WERI-Rb-1 (cell line): Measurements from ENCODE around the gene ARIH1.
A peak's percentile ranks its signal among the peaks of the same experiment; 100 is the strongest.
"Not testable (repeated sequence)": the region's sequence is repeated elsewhere in the genome, so short reads cannot be mapped to it uniquely, and the experiment has no call there.

Source experiments
- DNase-seq: peaks from one replicate; pipeline ENCODE4 v3.0.0-alpha.2; 2020
- H3K27ac ChIP-seq: fragments of 250-450 bp; sonication (Bioruptor Pico); 2 replicates; pipeline ENCODE4 v1.5.1; 2020; ENCODE audit warnings: mild to moderate bottlenecking, moderate library complexity
- H3K27me3 ChIP-seq: fragments of 250-450 bp; sonication (Bioruptor Pico); 2 replicates; pipeline ENCODE4 v1.5.1; 2021; ENCODE audit warnings: mild to moderate bottlenecking, low read depth, moderate library complexity; ENCODE audit not compliant: insufficient read depth, severe bottlenecking
- H3K36me3 ChIP-seq: fragments of 250-450 bp; sonication (Bioruptor Pico); 2 replicates; pipeline ENCODE4 v1.5.1; 2020; ENCODE audit warnings: mild to moderate bottlenecking, moderate library complexity
- H3K4me3 ChIP-seq: 2 replicates; pipeline ENCODE4 v1.5.1; 2011; ENCODE audit warnings: low read depth, mild to moderate bottlenecking, control low read depth, low read length
- H3K9me3 ChIP-seq: fragments of 250-450 bp; sonication (Bioruptor Pico); 2 replicates; pipeline ENCODE4 v1.5.1; 2021; ENCODE audit warnings: mild to moderate bottlenecking, moderate library complexity; ENCODE audit not compliant: severe bottlenecking
- TF ChIP-seq, protein P1 (sequence below): IDR thresholded peaks from 2 replicates; pipeline ENCODE4 v1.5.1; 2011; ENCODE audit warnings: low read depth, mild to moderate bottlenecking, control low read depth, inconsistent platforms, low read length

The ARIH1 gene

DNA sequence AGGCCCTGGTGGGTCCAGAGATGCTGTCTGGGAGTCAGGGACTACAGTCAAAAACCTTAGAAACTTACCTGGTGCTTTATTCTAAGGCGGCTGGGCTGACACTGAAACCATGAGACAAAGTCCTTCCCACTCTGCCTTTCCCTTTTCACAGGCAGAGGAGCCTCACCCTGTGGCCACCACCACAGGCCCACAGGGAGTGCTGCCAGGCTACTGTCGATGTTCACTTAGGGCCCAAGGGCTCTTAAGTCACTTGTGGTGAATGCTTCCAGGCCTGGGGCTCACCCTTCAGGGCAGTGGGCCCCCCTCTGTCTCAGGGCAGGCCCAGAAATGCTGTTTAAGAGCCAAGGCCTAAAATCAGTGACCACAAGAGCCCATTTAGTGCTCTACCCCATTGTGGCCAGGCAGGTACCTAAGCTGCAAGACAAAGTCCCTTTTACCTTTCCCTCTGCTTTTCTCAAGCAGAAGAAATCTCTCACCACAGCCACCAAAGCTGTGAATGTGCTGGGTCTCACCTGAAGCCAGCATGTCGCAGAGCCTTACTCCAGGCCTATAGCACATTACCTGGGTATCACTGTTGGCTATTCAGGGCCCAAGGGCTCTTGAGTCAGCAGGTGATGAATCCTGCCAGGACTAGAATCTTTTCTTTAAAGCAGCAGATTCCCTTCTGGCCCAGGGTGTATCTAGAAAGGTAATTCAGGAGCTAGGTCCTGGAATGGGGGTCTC lies 140.8 kb downstream of the ARIH1 start:
- Histone ChIP-seq H3K27ac (no peak overlapping the region), H3K4me3 (no peak overlapping the region), H3K36me3 (no peaks in the 10 kb centered on the region), H3K9me3 (no peaks in the 10 kb centered on the region), H3K27me3 (no peaks in the 10 kb centered on the region)
- TF ChIP-seq, protein P1, sequence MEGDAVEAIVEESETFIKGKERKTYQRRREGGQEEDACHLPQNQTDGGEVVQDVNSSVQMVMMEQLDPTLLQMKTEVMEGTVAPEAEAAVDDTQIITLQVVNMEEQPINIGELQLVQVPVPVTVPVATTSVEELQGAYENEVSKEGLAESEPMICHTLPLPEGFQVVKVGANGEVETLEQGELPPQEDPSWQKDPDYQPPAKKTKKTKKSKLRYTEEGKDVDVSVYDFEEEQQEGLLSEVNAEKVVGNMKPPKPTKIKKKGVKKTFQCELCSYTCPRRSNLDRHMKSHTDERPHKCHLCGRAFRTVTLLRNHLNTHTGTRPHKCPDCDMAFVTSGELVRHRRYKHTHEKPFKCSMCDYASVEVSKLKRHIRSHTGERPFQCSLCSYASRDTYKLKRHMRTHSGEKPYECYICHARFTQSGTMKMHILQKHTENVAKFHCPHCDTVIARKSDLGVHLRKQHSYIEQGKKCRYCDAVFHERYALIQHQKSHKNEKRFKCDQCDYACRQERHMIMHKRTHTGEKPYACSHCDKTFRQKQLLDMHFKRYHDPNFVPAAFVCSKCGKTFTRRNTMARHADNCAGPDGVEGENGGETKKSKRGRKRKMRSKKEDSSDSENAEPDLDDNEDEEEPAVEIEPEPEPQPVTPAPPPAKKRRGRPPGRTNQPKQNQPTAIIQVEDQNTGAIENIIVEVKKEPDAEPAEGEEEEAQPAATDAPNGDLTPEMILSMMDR: no peak
- DNase-seq: no peak

DNA sequence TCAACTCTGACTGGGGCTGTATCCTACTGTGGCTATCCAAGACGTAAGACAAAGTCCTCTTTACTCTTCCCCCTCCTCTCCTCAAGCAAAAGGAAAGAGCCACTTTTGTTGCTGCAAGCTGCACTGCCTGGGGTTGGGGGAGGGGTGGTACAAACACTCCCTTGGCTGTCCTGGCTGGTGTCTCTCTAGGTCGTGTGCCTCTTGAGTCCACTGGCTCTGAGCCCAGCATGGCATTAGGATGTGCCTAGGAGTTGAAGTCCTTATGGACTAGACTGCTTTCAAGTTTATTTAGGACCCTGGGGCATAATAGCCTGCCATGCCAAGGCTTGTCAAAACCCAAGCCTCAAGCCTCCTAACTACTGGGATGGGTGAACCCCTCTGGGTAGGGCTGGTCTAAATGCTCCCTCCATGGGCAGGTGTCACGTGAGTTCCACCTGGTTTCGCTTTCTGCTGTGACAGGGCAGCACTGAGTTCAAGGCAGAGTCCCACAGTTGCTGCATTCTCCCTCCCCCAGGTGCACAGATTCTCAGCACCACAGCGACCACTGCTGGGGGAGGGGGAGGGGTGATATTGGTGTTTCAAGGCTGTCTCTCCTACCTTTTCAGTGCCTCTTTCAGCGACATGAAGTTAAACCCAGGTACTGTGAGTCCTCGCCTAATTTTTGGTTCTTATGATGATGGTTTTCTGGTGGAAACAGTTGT lies 141.6 kb downstream of the ARIH1 start:
- peak; percentile 21 for DNase-seq
- H3K27ac ChIP-seq, H3K36me3 ChIP-seq, H3K27me3 ChIP-seq, H3K9me3 ChIP-seq, H3K4me3 ChIP-seq: not testable (repeated sequence)

DNA sequence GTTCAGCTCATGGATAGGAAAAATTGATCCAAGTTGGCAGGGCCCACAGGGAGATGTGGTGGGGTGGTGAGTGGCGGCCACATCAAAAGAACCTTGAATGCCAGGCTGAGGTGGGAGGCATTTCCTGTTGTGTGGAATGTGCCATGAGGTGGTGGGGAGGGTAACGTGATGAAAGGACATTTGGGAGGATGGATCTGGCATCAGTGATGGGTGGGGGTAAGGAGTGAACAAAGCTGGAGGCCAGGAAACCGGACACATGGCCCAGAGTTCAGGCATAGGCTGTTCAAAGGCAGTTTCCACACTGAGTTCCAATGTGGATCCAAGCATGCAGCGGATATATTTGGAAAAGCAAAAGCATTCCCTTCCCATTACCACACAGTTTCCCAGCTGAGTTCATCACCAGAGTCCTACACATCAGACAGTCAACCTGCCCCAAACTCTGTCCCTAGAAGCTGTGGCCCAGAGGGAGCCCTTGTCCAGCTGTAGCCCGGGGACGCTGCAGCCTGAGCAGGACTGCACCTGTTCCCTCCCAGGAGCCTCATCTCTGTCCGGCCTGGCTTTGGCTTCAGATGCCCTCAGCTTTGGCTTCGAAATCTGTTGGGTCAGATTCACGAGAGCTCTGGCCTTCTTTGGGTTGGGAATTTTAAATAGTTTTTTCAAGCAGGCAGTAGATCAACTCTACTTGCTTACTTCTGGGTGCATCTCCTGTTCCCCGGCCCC lies 142.5 kb downstream of the ARIH1 start:
- TF ChIP-seq, protein P1: no peak
- Histone ChIP-seq H3K9me3 (no peaks in the 10 kb centered on the region), H3K27ac (no peak overlapping the region), H3K4me3 (no peak overlapping the region), H3K27me3 (no peaks in the 10 kb centered on the region), H3K36me3 (no peaks in the 10 kb centered on the region)
- DNase-seq: no peak

DNA sequence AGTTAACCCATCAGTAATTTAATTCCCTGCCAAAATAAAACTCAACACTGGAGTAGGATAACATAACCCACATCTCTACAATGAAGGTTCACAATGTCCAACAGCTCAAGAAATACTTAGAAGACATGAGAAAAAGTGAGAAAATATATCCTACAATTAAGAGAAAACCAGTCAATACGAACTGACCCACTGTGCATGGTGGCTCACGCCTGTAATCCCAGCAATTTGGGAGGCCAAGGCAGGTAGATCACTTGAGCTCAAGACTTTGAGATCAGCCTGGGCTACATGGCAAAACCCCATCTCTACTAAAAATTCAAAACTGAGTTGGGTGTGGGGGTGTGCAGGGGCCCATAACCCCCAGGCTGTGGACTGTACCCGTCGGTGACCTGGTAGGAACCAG lies 149.7 kb downstream of the ARIH1 start:
- DNase-seq, H3K27me3 ChIP-seq: not testable (repeated sequence)

DNA sequence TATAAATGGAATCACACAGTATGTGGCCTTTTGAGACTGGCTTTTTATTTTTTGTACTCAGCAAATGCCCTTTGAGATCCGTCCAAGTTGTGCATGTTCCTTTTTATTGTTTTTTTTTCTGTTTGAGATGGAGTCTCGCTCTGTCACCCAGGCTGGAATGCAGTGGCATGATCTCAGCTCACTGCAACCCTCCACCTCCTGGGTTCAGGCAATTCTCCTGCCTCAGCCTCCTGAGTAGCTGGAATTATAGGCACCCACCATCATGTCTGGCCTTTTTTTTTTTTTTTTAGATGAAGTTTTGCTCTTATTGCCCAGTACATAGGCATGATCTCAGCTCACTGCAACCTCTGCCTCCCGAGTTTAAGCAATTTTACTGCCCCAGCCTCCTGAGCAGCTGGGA lies 152.0 kb downstream of the ARIH1 start:
- not testable (repeated sequence) for H3K27ac ChIP-seq, H3K4me3 ChIP-seq, H3K27me3 ChIP-seq, DNase-seq, H3K9me3 ChIP-seq, H3K36me3 ChIP-seq

More for the DNA sequence above, 149.7 kb downstream of the ARIH1 start:
- not testable (repeated sequence) for H3K4me3 ChIP-seq, H3K9me3 ChIP-seq, H3K36me3 ChIP-seq, H3K27ac ChIP-seq

DNA sequence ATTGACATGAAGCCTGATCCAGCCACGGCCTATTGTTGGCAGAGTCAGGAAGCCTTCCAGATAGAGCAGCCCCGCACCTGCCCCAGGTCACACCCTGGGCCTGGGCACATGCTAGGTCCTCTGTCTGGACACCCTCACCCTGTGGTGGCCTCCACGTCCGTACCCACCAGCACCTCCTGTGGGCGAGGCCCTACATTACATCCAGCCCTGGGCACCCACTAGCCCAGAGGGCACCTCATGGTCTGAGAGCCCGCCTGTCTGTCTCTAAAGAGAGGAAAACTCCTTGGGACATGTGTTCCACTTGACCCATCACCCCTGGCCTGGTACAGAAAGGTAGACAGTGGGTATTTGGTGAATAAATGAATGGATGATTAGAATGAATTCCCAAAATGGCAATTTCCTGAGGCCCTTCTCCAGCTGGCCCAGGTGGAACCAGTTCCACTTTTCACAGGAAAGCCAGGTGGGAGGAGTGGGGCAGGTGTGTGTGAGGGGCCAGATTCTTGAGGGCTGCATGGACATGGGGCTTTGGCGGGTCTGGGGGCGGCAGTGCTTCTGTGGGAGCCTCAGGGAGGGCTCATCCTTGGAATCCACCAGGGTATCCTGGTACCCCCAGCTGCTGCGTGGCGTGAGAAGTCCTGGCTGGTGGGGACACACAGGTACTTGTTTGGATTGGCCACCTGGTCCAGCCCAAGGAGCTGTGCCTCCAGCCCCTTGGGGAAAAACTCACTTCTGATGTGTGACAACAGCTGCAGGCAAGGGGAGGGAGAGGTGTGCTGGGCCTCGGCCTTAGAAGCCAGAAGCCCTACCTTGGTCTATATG lies 154.3 kb downstream of the ARIH1 start:
- not testable (repeated sequence) for H3K9me3 ChIP-seq, H3K4me3 ChIP-seq, H3K27ac ChIP-seq, H3K27me3 ChIP-seq, H3K36me3 ChIP-seq
- TF ChIP-seq, protein P1: peak; percentile 31; the same call in 1 of the 2 replicates
- DNase-seq: peak; percentile 40

DNA sequence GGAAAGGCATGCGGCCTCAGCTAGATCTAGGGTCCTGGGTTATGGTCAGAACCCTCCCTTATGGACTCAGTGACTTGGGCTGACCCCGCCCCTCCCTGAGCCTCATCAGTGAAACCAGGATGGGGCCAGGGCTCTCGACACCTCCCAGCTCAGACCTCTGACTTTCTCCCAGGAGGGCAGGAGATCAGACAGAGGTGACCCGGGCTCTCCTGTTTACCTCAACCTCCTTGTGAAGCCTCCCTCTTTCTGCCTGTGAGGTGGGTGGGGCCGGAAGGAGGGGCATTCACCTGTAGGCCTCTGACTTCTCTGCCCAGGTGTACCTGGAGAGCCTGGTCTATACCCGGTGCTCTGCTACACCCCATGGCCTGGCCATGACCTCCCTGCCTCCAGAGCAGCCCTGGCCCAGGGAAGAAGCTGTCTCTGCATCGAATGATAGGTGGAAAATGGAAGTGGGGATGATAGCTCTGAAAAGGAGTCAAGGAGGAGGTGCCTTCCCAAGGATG lies 155.0 kb downstream of the ARIH1 start:
- DNase-seq, H3K27me3 ChIP-seq, H3K4me3 ChIP-seq, H3K36me3 ChIP-seq, H3K27ac ChIP-seq, H3K9me3 ChIP-seq: not testable (repeated sequence)

DNA sequence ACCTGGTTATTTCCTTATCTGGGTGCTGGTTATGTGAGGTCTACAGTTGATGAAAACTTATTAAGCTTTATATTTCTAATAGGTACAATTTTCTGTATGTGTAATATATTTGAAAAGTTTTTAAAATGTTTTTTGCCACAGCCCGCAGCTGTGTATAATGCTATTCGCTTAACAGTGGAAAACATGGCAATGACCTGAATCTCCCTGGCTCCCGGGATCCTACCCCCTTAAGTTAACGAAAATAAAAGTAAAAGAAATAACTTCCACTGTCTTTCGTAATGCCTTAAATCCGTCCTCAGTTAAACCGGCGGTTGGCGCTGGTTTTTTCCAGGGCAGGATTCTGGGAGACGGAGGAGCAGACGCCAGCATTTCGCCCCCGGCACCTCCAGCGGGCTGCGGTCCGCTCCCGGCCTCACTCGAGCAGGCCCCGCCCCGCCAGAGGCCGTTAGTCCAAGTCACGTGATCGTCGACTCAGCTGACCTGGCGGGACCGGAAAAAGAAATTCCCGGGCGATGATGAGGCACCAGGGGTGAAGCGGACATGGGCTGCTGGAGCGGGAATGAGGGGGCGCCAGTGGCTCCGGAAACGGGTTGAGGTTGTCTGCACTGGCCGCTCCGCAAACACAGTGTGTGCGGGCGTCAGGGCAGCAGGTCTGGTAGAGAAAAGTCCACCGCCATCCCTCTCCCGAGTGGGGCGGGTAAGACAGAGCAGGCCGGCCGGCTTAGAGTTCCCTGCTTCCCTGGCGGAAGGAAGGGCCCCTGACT lies 162.6 kb downstream of the ARIH1 start:
- H3K27ac ChIP-seq, H3K36me3 ChIP-seq, H3K9me3 ChIP-seq, H3K27me3 ChIP-seq: not testable (repeated sequence)
- DNase-seq: peak; percentile 78
- H3K4me3 ChIP-seq: peak overlapping the region; percentile 44

DNA sequence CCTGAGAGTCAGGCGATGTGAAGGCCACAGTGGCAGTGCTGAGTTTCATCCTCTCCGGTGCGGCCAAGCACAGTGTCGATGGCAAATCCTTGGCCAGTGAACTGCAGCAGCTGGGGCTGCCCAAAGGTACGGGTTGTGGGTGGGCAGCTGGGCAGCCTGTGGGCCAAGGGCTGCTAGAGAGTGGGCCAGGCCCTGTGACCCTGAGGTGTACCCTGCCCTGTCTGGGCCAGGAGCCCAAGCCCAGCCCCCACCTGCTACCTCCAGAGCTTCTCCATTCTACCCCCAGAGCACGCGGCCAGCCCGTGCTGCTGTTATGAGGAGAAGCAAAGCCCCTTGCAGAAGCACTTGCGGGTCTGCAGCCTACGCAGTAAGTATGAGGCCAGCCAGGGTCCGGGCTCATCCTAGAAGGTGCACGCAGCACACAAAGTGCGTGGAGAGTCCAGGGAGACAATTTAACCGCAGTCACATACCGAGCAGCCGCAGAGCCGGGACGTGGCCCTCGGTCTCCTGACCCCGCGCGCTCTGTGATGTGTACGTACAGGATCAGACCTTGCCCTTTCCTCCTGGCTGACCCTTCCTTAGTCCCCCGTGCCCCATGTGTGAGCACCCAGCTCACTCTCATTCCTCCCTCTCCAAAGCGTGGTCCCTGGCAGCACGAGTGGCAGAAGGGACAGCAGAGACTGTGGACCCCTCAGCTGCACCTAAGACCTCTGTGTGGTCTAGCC lies 165.8 kb downstream of the ARIH1 start:
- not testable (repeated sequence) for H3K9me3 ChIP-seq, H3K27me3 ChIP-seq, H3K4me3 ChIP-seq, H3K36me3 ChIP-seq, H3K27ac ChIP-seq, DNase-seq
